ENCODE data around the gene DNAJC18.
"Not testable (repeated sequence)": the region's sequence is repeated elsewhere in the genome, so short reads cannot be mapped to it uniquely, and the experiment has no call there.

Gene DNAJC18

DNA sequence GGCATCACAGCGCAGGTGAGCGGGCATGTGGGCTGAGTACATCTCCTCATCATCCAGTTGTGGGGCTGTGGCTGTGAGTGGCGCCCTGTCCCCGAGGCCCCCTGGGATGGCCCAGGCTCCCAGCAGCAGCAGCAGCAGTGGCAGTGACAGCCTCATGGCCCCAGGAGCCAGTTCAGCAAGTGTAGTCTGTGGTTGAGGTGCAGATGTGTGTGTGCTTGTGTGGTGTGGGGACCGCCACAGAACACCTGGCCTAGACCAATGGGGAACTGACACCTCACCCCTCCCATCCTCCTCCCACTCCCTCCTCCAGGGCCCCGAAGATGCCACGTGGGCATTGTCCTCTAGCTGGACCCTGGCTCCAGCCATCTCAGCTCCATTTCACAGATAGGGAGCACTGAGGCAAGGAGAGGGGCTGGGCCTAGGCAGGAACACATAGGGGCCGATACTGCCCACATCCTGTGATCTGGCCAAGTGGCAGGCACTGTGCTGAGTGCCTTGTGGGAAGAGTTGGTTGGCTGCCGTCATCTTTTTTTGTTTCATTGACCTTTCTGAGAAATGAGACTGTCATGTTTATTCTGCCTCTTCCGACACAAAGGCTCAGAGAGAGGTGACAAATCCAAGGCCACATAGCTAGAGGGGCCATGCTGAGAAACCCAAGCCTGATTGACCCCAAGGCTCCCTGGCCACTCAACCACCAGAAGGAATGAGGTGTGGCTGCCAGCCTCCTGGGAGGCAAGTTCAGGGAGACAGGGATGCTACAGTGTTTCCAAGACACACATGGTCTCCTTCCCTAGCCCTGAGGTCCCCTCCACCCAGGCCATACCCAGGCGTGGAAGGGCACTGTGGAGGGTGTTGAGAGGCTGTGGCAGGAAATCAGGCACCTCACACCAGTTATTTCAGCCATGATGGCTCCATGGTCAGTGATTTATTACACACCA lies 49.4 kb downstream of the DNAJC18 start, which contains the start of gene MZB1:
TSS of gene MZB1 (minus strand) at position 213 of the 938 bp plus-strand sequence. CDS start at position 156, 57 bp downstream.
- no peak for DNase-seq (ENCODE audit: low read depth in 1 of 2, low spot score in 1 of 2)

DNA sequence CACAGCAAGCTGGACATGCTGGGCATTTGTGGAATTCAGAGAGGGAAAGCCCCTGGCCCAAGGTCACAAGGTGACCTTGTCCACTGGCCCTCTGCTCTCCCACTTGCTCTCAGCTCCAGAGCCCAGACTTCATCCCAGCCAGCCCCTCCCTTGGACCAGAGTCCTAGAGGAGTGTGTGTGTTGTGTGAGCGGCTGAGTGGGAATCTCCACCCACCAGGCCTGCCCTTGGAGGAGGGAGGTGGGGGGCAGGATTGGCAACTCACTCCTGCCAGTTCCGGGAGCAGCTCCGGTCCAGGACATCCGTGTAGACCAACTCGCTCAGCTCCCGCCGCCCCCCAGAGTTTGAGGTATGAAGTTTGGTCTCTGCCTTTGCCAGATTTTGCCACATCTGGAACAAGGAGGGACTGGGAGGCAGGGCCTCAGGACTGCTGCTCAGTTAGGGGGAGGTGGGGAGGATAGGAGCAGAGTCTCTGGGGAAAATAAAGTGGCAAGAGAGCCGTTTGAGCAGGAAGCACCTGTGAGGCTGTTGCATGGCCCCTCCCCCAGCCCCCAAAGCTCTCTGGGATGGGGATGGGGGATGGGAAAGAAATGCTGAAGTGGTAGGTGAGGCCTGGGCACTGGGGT lies 51.0 kb downstream of the DNAJC18 start:
- DNase-seq (ENCODE audit: low read depth in 1 of 2, low spot score in 1 of 2) = no peak

DNA sequence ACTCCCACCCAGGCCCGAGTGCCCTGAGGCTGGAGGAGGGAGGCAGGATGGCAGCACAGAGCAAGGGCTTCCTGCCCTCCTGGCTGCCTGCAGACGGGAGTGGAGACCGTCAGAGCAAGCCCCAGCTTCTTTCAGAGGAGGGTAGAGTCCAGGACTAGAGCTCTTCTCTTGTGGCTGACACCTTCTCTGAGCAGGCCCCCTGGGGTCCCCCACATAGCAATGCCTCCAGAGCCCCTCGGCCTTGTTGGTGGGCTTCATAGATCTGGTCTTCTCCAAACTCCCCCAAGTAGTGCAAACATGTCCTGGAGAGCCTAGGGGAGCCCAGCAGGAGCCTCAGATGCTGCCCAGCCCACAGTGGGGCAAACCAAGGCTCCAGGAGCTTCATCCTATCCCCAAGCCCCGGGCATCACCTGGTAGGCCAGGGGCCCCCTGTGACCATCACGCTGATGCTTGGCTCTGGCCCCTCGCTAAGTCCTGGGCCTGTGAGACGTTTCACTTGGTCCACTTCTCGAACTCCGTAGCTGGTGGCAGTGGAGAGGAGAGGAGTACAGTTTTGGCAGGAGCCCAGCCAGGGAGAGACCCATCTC lies 51.6 kb downstream of the DNAJC18 start:
- DNase-seq (ENCODE audit: low read depth in 1 of 2, low spot score in 1 of 2) = no peak

DNA sequence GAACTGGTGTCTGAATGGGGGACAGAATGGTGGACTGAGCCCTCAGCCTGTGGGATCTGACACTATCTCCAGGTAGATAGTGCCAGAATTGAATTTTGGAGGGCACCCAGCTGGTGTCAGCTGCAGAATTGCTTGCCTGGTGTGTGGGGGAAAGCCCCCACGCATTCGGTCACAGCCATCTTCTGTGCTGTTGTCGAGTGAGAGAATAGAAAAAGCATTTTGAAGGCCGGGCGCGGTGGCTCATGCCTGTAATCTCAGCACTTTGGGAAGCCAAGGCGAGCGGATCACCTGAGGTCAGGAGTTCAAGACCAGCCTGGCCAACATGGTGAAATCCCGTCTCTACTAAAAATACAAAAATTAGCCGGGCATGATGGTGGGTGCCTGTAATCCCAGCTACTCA lies 52.4 kb downstream of the DNAJC18 start:
- DNase-seq (ENCODE audit: low read depth in 1 of 2, low spot score in 1 of 2) = not testable (repeated sequence)

DNA sequence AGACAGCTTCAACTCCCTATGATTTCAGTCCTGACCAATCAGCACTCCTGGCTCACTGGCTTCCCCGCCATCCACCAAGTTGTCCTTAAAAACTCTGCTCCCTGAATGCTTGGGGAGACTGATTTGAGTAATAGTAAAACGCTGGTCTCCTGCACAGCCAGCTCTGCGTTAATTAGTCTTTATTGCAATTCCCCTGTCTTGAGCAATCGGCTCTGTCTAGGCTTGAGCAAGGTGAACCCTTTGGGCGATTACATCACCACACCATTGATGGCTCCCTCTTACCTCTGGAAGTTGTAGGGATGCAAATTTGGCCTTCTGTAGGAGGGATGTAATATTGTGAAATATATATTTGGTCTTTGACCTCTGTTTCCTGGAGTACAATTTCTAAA lies 53.3 kb downstream of the DNAJC18 start:
- no peak for DNase-seq (ENCODE audit: low read depth in 1 of 2, low spot score in 1 of 2)

DNA sequence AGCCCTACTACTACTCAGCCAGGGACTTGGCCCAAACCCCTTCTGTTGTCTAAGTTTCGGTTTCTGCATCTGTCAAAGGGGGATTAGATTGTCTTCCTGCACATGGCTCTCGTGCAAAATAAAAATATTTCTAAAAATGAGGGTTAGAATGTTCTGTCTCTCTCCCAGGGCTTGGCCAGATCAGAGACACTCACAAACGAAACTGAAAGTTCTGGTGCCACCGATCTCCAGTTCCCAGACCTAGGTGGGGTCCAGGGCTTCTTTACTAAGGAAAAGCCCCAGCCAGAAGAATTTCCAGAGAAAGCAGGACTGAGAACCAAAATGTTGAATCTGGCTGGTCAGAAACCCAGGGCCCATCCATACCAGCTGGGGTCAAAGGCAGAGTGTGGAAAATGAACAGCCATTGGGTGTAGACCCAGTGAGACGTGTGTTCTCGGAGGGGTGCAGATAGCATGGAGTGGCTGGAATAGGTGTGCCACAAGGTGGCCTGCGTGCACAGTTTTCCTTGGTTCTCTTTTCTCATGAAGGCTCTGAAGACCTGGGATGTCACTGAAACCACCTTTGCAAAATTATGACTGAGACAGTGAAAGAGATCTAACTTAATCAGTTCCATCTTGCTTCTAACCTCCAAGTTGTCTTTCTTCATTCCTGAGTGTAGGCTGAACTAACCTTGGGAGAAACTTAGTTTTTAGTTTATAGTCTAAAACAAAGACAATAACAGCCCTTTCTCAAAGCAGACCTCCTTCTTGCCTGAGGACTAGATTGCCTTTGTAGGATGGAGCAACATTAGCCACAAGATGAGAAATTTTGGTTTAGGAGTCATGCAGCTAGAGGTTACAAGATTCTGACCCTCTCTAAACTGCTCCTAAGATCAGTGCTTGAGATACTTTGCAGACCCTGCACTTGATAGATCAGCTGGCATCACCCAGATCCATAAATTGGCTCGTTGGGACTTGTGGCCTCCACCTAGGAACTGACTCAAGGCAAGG lies 54.0 kb downstream of the DNAJC18 start:
- DNase-seq (ENCODE audit: low read depth in 1 of 2, low spot score in 1 of 2) = no peak

DNA sequence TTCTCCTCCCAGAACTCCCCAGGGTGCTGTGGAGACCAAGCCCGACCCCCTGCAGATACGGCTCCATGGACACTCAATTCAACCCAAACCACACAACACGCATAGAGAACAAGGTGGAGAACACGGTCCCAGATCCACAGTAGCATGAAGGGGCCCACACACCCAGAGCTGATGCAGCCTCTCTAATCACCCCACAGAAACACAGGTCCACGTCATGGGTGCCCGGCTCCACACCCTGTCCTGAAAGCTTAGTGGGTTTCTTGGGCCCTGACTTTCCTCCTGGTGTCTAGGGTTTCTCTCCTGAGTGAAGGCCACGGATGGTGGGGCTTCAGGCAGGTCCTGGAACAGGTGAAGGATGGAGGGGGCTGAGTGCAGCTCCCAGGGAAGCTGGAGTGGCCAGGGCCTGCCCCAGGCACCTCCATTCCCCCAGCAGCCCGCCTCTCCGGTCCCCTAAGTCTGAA lies 54.7 kb downstream of the DNAJC18 start:
- no peak for DNase-seq (ENCODE audit: low read depth in 1 of 2, low spot score in 1 of 2)

DNA sequence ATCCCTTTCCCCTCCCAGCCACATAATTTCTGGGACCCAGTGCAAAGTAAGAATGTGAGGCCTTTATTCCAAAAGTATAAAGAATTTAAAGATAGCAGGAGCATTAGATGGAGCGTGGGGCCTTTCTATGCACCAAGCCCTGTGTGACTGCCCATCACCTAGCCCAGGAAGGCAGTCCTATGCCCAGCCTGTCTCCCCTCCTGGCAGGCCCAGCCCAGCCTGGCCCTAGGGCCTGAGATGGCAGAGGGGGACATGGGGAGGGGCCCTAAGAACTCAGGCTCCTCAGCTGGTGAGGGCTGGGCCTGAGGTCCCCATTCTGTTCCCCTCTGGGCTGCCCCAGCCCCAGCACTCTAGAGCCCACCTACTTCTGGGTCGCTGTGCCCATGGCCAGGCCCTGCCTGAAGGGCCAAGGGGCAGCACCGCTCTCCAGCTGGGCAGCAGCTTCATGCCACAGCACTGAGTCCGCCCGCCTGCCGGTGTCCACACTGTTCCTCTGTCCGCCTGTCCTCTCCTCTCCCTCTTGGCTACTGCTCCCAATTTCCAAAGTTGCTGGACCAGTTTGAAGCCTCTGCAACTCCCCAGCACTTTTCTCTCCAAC lies 55.2 kb downstream of the DNAJC18 start:
- no peak for DNase-seq (ENCODE audit: low read depth in 1 of 2, low spot score in 1 of 2)

DNA sequence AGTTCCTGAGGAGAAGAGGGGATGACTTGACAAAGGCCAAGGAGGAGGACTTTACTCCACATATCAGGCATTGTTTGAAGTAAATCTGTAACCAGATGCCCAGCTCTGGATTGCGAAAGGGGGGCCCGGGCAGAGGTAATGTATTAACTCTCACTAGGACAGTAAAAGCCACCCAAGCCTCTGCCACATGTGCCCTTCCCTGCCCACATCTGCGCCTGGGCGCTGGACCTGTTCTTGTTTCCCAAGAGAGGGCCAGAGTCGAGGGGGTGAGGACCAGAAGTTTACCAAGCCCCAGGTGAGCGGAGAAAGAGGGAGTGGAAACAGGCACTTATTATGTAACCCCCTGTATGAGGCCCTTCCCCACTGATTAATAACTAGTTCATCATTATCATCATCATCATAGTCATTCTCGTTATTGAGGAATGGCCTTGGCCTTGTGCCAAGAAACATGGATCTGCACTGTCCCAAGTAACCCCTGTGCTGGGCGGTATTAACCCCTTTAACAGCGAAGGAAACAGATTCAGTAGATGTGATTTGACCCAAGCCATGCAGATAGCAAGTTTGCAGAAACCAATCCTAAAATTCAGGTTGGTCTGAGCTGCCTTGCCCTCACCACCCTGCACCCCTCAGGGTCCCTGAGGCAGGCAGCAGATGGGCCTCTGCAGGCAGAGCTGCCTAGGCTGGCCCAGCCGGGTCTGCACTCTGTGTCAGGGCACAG lies 55.9 kb downstream of the DNAJC18 start, which contains the start of gene SLC23A1:
TSS of gene SLC23A1 (minus strand) at position 23 of the 718 bp plus-strand sequence. CDS start 44 bp downstream, outside the sequence.
- no peak for DNase-seq (ENCODE audit: low read depth in 1 of 2, low spot score in 1 of 2)

DNA sequence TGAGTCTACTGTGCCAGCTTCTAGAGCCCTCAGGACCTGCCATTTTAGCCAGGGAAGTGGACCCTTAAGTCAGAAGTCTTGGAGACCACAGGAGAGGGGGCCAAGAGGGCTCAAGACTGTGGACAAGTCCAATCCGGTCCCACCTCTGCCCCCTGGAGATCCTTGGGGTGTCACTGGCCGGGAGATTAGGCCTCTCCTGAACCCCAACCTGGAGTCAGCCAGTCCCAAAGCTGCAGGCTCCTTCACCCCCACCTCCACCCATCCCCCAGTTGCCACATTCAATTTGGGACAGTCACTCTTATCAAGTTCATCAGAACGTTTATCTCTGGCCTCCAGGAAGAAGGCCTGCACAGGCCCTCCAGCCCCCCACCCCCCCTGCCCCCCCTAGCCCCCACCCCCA lies 56.5 kb downstream of the DNAJC18 start:
- DNase-seq (ENCODE audit: low read depth in 1 of 2, low spot score in 1 of 2) = no peak

DNA sequence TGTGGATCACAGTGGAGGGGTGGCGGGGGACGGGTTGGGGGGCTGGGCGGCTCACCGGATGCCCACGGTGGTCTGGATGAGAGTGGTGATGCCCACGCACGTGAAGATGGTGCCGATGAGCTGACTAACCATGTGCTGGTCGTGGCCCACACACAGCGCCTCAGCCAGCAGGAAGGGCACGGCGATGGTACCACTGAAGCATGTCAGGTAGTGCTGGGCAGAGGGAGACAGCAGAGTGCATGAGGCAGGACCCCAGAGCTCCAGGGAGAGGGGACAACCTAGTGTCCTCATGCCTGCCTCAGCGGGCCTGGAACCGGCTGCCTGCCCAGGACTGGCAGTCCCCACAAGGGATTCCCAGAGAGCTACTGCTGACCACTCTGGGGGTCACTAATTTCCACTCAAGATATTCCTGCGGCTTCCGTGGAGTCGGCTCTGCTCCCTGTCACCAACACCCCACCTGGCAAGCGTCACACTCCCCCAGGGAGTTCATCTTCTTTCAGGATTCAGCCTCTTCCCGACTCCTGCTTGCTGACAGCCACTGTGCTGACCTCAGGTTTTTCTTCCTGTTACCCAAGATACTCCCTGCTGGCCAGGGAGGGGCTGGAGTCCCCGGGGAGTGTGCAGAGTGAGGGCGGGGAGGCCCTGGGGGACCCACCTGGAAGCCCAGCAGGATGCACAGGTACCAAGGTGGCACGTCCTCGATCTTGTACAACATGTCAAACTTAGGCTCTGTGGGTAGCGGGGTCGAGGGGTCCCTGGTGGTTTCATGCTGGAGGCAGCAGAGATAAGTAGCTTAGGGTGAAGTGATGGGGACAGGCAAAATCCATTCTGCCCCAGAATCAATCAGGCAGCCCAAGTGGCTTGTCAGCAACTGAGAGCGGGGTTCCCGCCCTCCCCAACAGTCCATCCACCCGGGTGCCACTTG lies 57.2 kb downstream of the DNAJC18 start:
- DNase-seq (ENCODE audit: low read depth in 1 of 2, low spot score in 1 of 2) = no peak

DNA sequence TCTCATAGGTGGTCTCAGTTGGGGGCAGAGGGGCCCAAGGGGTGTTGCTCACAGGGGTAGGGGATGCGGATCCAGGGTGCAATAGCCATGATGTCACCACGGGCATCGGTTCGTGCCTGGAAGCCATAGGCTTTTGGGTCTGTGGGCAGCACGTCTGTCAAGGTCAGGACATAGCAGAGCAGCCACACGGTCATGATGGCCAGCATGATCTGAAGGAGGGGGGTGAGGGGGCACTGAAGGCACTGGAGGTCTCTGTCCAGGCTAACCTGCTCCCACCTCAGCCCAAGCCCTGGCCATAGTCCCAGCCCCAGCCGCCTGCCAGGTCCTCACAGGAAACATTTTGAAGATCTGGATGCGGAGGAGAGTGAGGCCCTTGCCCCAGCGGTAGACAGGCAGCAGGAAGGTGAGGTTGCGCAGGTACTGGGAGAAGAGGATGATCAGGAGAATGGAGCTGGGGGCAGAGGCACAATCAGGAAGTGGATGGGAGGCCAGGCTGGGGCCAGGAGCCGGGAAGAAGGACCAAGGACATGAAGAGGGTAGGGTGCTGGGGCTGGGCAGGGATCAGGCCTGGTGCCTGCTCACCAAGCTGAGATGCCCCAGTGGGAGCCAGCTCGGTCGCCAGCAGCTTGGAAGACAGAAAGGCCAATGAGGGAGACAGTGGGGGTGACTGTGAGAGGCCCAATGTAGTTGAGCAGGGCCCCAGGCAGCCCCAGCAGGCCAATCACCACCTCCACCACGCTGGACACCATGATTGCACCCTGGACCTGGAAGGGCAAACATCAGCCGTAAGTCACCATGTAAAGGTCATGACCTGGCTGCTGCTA lies 59.5 kb downstream of the DNAJC18 start:
- DNase-seq (ENCODE audit: low read depth in 1 of 2, low spot score in 1 of 2) = no peak

DNA sequence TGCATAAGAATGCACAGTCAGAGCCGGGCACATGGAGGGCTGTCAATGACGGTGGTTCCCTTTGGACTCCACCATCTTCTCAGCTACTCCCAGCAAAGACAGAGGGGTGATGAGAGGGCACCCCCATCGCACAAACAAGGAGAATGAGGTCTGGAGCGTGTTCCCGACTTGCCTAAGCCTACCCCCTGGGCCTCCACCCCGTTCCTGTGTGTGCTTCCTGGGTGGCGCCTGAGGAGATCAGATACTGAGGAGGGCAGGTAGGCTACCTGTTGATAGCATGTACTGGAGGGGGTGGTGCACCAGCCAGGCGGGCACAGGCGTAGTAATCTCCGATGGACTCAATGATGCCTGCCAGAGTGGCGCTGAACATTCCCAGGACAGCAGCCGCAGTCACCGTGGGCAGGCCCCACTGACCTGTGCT lies 60.4 kb downstream of the DNAJC18 start:
- no peak for DNase-seq (ENCODE audit: low read depth in 1 of 2, low spot score in 1 of 2)

DNA sequence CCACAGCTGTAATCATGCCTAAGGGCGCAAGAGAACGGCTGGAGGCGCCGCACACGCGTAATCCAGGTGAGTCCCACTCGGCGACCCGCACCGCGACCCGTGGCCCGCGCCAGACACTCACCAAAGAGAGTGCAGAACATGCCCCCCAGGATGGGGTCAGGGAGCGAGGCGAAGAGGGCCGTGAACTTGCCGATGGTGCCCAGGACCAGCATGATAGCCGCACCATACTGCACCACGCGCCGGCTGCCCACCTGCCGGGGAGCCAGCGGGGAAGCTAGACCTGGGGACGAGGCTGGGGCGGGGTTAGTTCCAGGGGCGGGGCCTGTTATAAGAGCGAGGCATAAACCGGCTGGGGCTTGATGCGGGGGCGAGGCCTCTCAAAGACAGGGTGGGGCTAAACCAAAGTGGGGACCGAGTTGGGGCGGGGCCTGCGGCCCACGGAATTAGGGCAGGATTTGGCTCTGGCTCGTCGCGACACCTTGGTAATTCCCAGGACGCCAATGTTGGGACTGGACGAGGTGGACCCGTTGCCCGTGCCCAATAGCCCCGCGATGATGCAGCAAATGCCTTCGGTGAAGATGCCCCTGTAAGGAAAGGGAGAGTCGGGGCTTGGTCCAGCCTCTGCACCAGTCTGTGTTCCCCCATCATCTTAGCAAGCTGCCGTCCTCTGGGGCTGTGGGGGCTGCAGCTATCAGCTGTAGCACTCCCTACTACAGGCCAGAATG lies 61.1 kb downstream of the DNAJC18 start:
- DNase-seq (ENCODE audit: low read depth in 1 of 2, low spot score in 1 of 2) = no peak

DNA sequence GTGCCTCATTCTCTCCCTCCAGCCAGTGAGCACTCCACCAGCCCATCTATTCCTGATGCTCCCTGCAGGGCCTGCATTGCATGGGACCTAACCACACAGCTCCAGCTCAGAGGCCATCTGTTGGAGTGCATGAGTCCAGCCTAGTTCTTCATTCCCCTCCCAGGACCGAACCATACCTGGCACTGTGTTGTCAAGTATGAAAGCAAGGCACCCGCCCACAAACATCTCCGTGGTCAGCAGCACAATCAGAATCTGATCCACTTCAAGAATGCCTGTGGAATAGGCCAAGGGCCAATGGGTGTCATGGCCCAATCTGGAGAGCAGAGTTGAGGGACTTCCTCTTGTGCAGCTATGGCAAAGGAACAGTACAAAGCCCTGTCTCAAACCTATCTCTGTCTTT lies 62.1 kb downstream of the DNAJC18 start:
- no peak for DNase-seq (ENCODE audit: low read depth in 1 of 2, low spot score in 1 of 2)

DNA sequence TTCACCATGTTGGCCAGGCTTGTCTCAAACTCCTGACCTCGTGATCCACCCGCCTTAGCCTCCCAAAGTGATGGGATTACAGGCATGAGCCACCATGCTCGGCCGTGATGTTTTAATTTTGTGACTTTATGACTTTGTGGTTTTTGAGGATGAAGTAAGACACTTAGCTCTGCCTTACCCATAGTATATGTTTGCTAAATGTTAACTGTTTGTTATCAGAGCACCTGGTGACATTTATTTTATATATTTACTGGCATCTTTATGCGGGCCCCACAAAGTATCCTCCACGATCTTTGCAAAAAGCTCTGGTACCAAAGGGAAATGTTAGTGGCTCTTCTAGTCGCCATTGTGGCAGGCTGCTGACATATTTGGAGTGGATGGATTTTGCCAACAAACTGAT lies 63.0 kb downstream of the DNAJC18 start:
- DNase-seq (ENCODE audit: low read depth in 1 of 2, low spot score in 1 of 2) = no peak

DNA sequence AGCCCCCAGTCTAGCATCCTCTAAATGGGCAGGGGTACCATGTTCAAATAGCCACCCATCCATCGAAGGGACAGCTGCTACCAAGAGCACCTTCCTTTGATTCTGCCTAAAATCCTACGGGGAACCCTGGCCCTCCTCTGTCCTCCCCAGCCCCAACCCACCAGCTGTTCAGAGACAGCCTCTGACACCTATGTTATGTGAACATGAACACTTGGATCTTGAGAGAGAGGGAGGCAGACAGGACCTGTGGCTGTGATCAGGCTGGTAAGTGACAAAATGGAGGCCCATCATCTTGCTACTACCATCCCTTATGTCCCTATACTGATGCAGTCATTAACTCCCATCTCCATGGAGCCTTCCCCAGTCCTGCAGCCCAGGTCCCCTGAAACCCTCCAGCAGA lies 64.4 kb downstream of the DNAJC18 start:
- DNase-seq (ENCODE audit: low read depth in 1 of 2, low spot score in 1 of 2) = no peak
